ENCODE results near the gene MYCBP.

GRCh38 chr1:38826262-38826661, 46.9 kb downstream of the MYCBP start:
- TF ChIP-seq, protein P1, sequence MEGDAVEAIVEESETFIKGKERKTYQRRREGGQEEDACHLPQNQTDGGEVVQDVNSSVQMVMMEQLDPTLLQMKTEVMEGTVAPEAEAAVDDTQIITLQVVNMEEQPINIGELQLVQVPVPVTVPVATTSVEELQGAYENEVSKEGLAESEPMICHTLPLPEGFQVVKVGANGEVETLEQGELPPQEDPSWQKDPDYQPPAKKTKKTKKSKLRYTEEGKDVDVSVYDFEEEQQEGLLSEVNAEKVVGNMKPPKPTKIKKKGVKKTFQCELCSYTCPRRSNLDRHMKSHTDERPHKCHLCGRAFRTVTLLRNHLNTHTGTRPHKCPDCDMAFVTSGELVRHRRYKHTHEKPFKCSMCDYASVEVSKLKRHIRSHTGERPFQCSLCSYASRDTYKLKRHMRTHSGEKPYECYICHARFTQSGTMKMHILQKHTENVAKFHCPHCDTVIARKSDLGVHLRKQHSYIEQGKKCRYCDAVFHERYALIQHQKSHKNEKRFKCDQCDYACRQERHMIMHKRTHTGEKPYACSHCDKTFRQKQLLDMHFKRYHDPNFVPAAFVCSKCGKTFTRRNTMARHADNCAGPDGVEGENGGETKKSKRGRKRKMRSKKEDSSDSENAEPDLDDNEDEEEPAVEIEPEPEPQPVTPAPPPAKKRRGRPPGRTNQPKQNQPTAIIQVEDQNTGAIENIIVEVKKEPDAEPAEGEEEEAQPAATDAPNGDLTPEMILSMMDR (IDR thresholded peaks at IDR 0.05), result no peak
- no peak for TF ChIP-seq POLR2A (IDR thresholded peaks at IDR 0.05)
- no peak for TF ChIP-seq EP300 (IDR thresholded peaks at IDR 0.05)
- no peak for TF ChIP-seq POLR2AphosphoS5 (IDR thresholded peaks at IDR 0.05)
